HepG2 (cell line): ENCODE results near the gene THUMPD1. TPM values are rescaled to one million over a fixed set of nuclear protein-coding genes. Genes with fewer than 3 reads are reported as not detected.

Experiments
- ATF7 ChIP-seq, 2 experiments: fragments of 450-650 bp in 1 of 2; sonication (generic) in 1 of 2; formaldehyde crosslinking in 1 of 2; IDR thresholded peaks; 2 replicates each; pipeline versions ENCODE4 v1.4.0 to v1.6.1; 2016 to 2020; ENCODE audit warnings: antibody characterized with exemption in 1 of 2, mild to moderate bottlenecking in 1 of 2, missing genetic modification reagents in 1 of 2
- CBFB ChIP-seq: sonication (generic); formaldehyde crosslinking; IDR thresholded peaks from 2 replicates; pipeline ENCODE4 v1.4.0; 2020; ENCODE audit warnings: missing genetic modification reagents
- CC2D1A ChIP-seq: sonication (generic); formaldehyde crosslinking; IDR thresholded peaks from 2 replicates; pipeline ENCODE4 v1.8.1; 2023; ENCODE audit warnings: mild to moderate bottlenecking, missing genetic modification reagents
- CCAR2 ChIP-seq: fragments of 200-400 bp; formaldehyde crosslinking; optimal IDR thresholded peaks from 2 replicates; pipeline ENCODE3; 2018; ENCODE audit warnings: low read depth, mild to moderate bottlenecking, low read length, moderate library complexity
- DNMT3B ChIP-seq: conservative IDR thresholded peaks from 2 replicates; pipeline ENCODE4 v1.6.1; 2016; ENCODE audit warnings: missing biosample characterization, control low read depth
- E2F5 ChIP-seq: sonication (generic); formaldehyde crosslinking; conservative IDR thresholded peaks from 2 replicates; pipeline ENCODE4 v1.4.0; 2020; ENCODE audit warnings: missing genetic modification reagents
- ETV5 ChIP-seq: IDR thresholded peaks from 2 replicates; pipeline ENCODE4 v1.6.1; 2018; ENCODE audit warnings: missing biosample characterization, missing genetic modification reagents, inconsistent platforms, borderline replicate concordance
- GATAD2A ChIP-seq: IDR thresholded peaks from 2 replicates; pipeline ENCODE4 v1.6.1; 2016
- HOXA3 ChIP-seq: sonication (generic); formaldehyde crosslinking; IDR thresholded peaks from 2 replicates; pipeline ENCODE4 v1.5.0; 2020; ENCODE audit warnings: missing genetic modification reagents
- NRL ChIP-seq: sonication (generic); formaldehyde crosslinking; IDR thresholded peaks from 2 replicates; pipeline ENCODE4 v1.5.0; 2020; ENCODE audit warnings: missing genetic modification reagents, mild to moderate bottlenecking, moderate library complexity, borderline replicate concordance
- RAD21 ChIP-seq: fragments of 450-650 bp; formaldehyde crosslinking; IDR thresholded peaks from 2 replicates; pipeline ENCODE4 v1.5.0; 2020; ENCODE audit warnings: mild to moderate bottlenecking
- SKI ChIP-seq: fragments of 450-650 bp; IDR thresholded peaks from one replicate; pipeline ENCODE4 v1.6.1; 2018; ENCODE audit warnings: mild to moderate bottlenecking; ENCODE audit not compliant: partially characterized antibody
- TCF7L2 ChIP-seq: IDR thresholded peaks from 2 replicates; pipeline ENCODE4 v1.6.1; 2011; ENCODE audit warnings: mild to moderate bottlenecking, low read depth, low read length, moderate library complexity
- TFE3 ChIP-seq: IDR thresholded peaks from 2 replicates; pipeline ENCODE4 v1.6.1; 2016
- YY1 ChIP-seq: IDR thresholded peaks from 2 replicates; pipeline ENCODE4 v1.6.1; 2011; ENCODE audit warnings: low read length, low read depth, moderate library complexity, mild to moderate bottlenecking; ENCODE audit not compliant: insufficient read depth, insufficient replicate concordance
- ZFP41 ChIP-seq: sonication (generic); formaldehyde crosslinking; IDR thresholded peaks from 2 replicates; pipeline ENCODE4 v1.4.0; 2020; ENCODE audit warnings: mild to moderate bottlenecking, missing genetic modification reagents, borderline replicate concordance
- ZNF224 ChIP-seq: sonication (generic); formaldehyde crosslinking; IDR thresholded peaks from 2 replicates; pipeline ENCODE4 v1.5.0; 2020; ENCODE audit warnings: mild to moderate bottlenecking, missing genetic modification reagents
- ZNF232 ChIP-seq: sonication (generic); formaldehyde crosslinking; IDR thresholded peaks from 2 replicates; pipeline ENCODE4 v1.4.0; 2020; ENCODE audit warnings: missing genetic modification reagents, borderline replicate concordance
- ZNF24 ChIP-seq: fragments of 450-650 bp; IDR thresholded peaks from 2 replicates; pipeline ENCODE4 v1.6.1; 2017; ENCODE audit warnings: antibody characterized with exemption, mild to moderate bottlenecking
- ZNF329 ChIP-seq: sonication (generic); formaldehyde crosslinking; IDR thresholded peaks from 2 replicates; pipeline ENCODE4 v1.9.0; 2021; ENCODE audit warnings: low read depth, mild to moderate bottlenecking, missing genetic modification reagents
- ZNF350 ChIP-seq: sonication (generic); formaldehyde crosslinking; IDR thresholded peaks from 2 replicates; pipeline ENCODE4 v1.4.0; 2020; ENCODE audit warnings: mild to moderate bottlenecking, low read depth, missing genetic modification reagents, borderline replicate concordance
- ZNF468 ChIP-seq: sonication (generic); formaldehyde crosslinking; IDR thresholded peaks from 2 replicates; pipeline ENCODE4 v1.8.0; 2022; ENCODE audit warnings: mild to moderate bottlenecking, moderate library complexity, missing genetic modification reagents
- ZNF501 ChIP-seq: sonication (generic); formaldehyde crosslinking; IDR thresholded peaks from 2 replicates; pipeline ENCODE4 v1.5.1; 2020; ENCODE audit warnings: mild to moderate bottlenecking, moderate library complexity, missing genetic modification reagents
- ZNF7 ChIP-seq: IDR thresholded peaks from 2 replicates; pipeline ENCODE4 v1.6.1; 2016; ENCODE audit warnings: missing biosample characterization, missing genetic modification reagents
- ZNF724P ChIP-seq: sonication (generic); formaldehyde crosslinking; IDR thresholded peaks from 2 replicates; pipeline ENCODE4 v1.8.0; 2022; ENCODE audit warnings: missing genetic modification reagents, borderline replicate concordance
- ZNF766 ChIP-seq: sonication (generic); formaldehyde crosslinking; IDR thresholded peaks from 2 replicates; pipeline ENCODE4 v1.5.0; 2020; ENCODE audit warnings: missing genetic modification reagents, borderline replicate concordance
- ZNF776 ChIP-seq: sonication (generic); formaldehyde crosslinking; IDR thresholded peaks from 2 replicates; pipeline ENCODE4 v1.4.0; 2020; ENCODE audit warnings: mild to moderate bottlenecking, missing genetic modification reagents
- ZNF788 ChIP-seq: sonication (generic); formaldehyde crosslinking; IDR thresholded peaks from 2 replicates; pipeline ENCODE4 v1.5.0; 2020; ENCODE audit warnings: mild to moderate bottlenecking, missing genetic modification reagents, borderline replicate concordance
- ZNF879 ChIP-seq: sonication (generic); formaldehyde crosslinking; IDR thresholded peaks from 2 replicates; pipeline ENCODE4 v1.8.1; 2023; ENCODE audit warnings: missing genetic modification reagents
- ZNF883 ChIP-seq: sonication (generic); formaldehyde crosslinking; IDR thresholded peaks from 2 replicates; pipeline ENCODE4 v1.5.1; 2020; ENCODE audit warnings: mild to moderate bottlenecking, missing genetic modification reagents; ENCODE audit errors: not compliant biosample characterization
- polyA plus RNA-seq, 8 experiments: library from polyadenylated mRNA; depleted of rRNA in 3 of 8; stranded (reverse) in 7 of 8; unstranded in 1 of 8; fragments of >200 nt; fragmentation: Illumina TruSeq in 4 of 8; extraction: Trizol in 4 of 8; gene quantifications; 2 replicates each; pipeline versions ENCODE4 v1.2.1 to v1.2.3, GENCODE V29; 2011 to 2016; ENCODE audit warnings: low read depth in 4 of 8, missing spikeins in 1 of 8, mixed read lengths in 1 of 8; ENCODE audit not compliant: insufficient read depth in 1 of 8
- total RNA-seq, 5 experiments: library from RNA; depleted of rRNA; stranded (reverse); fragments of >200 nt; fragmentation: Illumina TruSeq; extraction: Trizol; gene quantifications; 2 replicates each; pipeline ENCODE4 v1.2.3, GENCODE V29; 2016; ENCODE audit warnings: low read depth in 1 of 5

THUMPD1 gene
- total and polyA plus RNA-seq, 2 of the 13 experiments (the other 11 are each of a cell fraction or from before 2014, with no cell fraction given), result 22.7 to 69.1 TPM

DNA sequence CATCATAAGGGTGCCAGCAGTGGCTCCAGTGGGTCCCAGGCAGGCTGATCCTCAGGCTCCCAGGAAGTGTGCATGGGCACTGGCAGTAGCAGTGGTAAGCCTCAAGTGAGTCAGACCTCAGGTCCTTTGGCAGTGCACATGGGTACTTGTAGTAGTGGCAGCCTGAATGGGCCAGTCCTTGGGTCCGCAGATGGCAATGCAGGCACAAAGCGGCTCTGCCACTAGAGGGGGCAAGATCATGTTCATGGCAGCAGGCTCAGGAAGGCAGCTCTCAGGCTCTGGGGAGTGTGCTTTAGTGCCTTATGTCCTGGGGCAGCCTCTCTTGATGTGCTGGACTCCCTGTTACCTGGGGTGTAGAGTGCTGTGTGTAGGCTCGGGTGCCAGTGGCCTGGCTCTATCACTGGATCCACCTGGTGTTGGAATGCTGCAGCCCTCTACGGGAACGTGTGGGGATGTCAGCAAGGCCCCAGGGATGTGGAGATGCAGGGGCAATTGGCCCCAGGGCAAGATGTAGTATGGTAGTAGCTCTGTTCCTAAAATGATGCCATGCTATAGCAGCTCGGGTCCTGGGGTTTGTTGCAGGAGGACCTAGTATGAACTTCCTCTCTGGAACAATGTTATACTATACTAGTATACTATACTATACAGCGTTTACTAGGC lies 33.2 kb upstream of the THUMPD1 start (continued):
- TF ChIP-seq ZFP41 (no peak), E2F5 (CRISPR knock-in tag) (no peak), ATF7 (IDR thresholded peaks at IDR 0.05) (no peak), ATF7 (CRISPR knock-in tag; IDR thresholded peaks at IDR 0.05) (no peak), NRL (CRISPR knock-in tag) (0 out of 2 replicates have a peak, but pooled peaks have one; percentile 23), ZNF501 (CRISPR knock-in tag) (peak; percentile 16; the same call in 1 of the 2 replicates), ZNF788 (peak; percentile 71; the same call in 1 of the 2 replicates), ZNF224 (no peak), ZNF724P (CRISPR knock-in tag) (peak; percentile 49; the same call in 1 of the 2 replicates), ZNF776 (CRISPR knock-in tag) (no peak), ZNF7 (CRISPR knock-in tag) (no peak), ETV5 (peak; percentile 50; the same call in 1 of the 2 replicates), CC2D1A (CRISPR knock-in tag) (no peak), GATAD2A (CRISPR knock-in tag) (no peak), HOXA3 (no peak; the same call in 1 of the 2 replicates), DNMT3B (no peak), ZNF24 (no peak), ZNF883 (CRISPR knock-in tag) (peak; percentile 83), ZNF468 (CRISPR knock-in tag) (0 out of 2 replicates have a peak, but pooled peaks have one; percentile 48), YY1 (no peak), CBFB (no peak), ZNF232 (CRISPR knock-in tag) (no peak), TFE3 (CRISPR knock-in tag) (no peak), TCF7L2 (no peak), ZNF329 (no peak), SKI (no peak), RAD21 (CRISPR knock-in tag) (peak; percentile 86), ZNF350 (CRISPR knock-in tag) (no peak), CCAR2 (no peak), ZNF766 (CRISPR knock-in tag) (no peak), ZNF879 (CRISPR knock-in tag) (no peak)
